H1 (cell line): ENCODE results near the gene CPM. TPM values are rescaled to one million over a fixed set of nuclear protein-coding genes. Genes with fewer than 3 reads are reported as not detected.

Experiments
- CTCF ChIA-PET: fragments of 300-600 bp; sonication (Branson Sonifier 250); formaldehyde crosslinking; loops from one replicate; lab custom pipeline; 2021; ENCODE audit not compliant: partially characterized antibody; lab: Charles Lee
- POLR2A ChIA-PET: fragments of 300-600 bp; sonication (Branson Sonifier 250); formaldehyde crosslinking; loops from one replicate; lab custom pipeline; 2021; ENCODE audit warnings: inconsistent platforms; ENCODE audit not compliant: partially characterized antibody; lab: Charles Lee
- DNase-seq, 2 experiments: peaks; one replicate each; pipeline versions ENCODE4 v3.0.0 to v3.0.0-alpha.2; 2010 to 2022; ENCODE audit warnings: low spot score in 2 of 2, low read depth in 1 of 2, mixed read lengths in 1 of 2
- FAIRE-seq: peaks from 2 replicates; lab custom pipeline; 2011; peaks lifted over from hg19 to GRCh38; lab: Jason Lieb, UNC
- H2AFZ ChIP-seq: 2 replicates; pipeline ENCODE4 v1.8.1; 2012; ENCODE audit warnings: low read length, inconsistent platforms
- H2AK5ac ChIP-seq: 2 replicates; pipeline ENCODE4 v1.6.1; 2013; ENCODE audit warnings: low read depth, low read length
- H2BK120ac ChIP-seq: replicated peaks from 2 replicates; pipeline ENCODE3; 2013; ENCODE audit warnings: low read depth, low read length, inconsistent platforms
- H2BK12ac ChIP-seq: 2 replicates; pipeline ENCODE4 v1.6.1; 2013; ENCODE audit warnings: low read depth, low read length
- H2BK15ac ChIP-seq: 2 replicates; pipeline ENCODE4 v1.6.1; 2013; ENCODE audit warnings: low read length
- H2BK20ac ChIP-seq: 2 replicates; pipeline ENCODE4 v1.6.1; 2013; ENCODE audit warnings: low read length
- H2BK5ac ChIP-seq: 2 replicates; pipeline ENCODE4 v1.6.1; 2013; ENCODE audit warnings: low read depth, low read length
- H3K14ac ChIP-seq: 2 replicates; pipeline ENCODE4 v1.6.1; 2013; ENCODE audit warnings: inconsistent platforms; ENCODE audit not compliant: insufficient read length
- H3K18ac ChIP-seq: 2 replicates; pipeline ENCODE4 v1.6.1; 2013; ENCODE audit warnings: low read length; ENCODE audit errors: extremely low read depth
- H3K23ac ChIP-seq: 2 replicates; pipeline ENCODE4 v1.6.1; 2013; ENCODE audit warnings: inconsistent platforms; ENCODE audit not compliant: insufficient read length
- H3K23me2 ChIP-seq: 2 replicates; pipeline ENCODE4 v1.6.1; 2013; ENCODE audit warnings: low read depth, low read length
- H3K27ac ChIP-seq: 2 replicates; pipeline ENCODE4 v1.6.1; 2011; ENCODE audit warnings: low read depth, low read length, inconsistent platforms
- H3K27me3 ChIP-seq, 4 experiments: replicated peaks in 1 of 4; 1 replicate in 1 of 4; 2 replicates in 3 of 4; pipeline versions ENCODE4 v1.6.1 to v1.8.1; 2011 to 2013; ENCODE audit warnings: low read length in 3 of 4, mild to moderate bottlenecking in 3 of 4, inconsistent platforms in 2 of 4, mixed read lengths in 2 of 4, moderate library complexity in 1 of 4; ENCODE audit not compliant: control insufficient read depth in 3 of 4, insufficient read depth in 3 of 4; ENCODE audit errors: extremely low read depth in 1 of 4
- H3K36me3 ChIP-seq, 4 experiments: 2 replicates each; pipeline versions ENCODE4 v1.6.1 to v1.8.1; 2011 to 2013; ENCODE audit warnings: mild to moderate bottlenecking in 4 of 4, low read length in 3 of 4, moderate library complexity in 2 of 4, control low read depth in 1 of 4, inconsistent platforms in 1 of 4; ENCODE audit not compliant: insufficient read depth in 4 of 4, control insufficient read depth in 2 of 4
- H3K4ac ChIP-seq: replicated peaks from 2 replicates; pipeline ENCODE3; 2013; ENCODE audit warnings: low read length, low read depth, mixed read lengths, inconsistent platforms; ENCODE audit not compliant: insufficient read length
- H3K4me1 ChIP-seq, 4 experiments: replicated peaks in 1 of 4; 1 replicate in 1 of 4; 2 replicates in 3 of 4; pipeline versions ENCODE4 v1.6.1 to v1.8.1; 2011 to 2013; ENCODE audit warnings: low read length in 3 of 4, inconsistent platforms in 2 of 4, mixed read lengths in 1 of 4; ENCODE audit not compliant: insufficient read depth in 4 of 4, control insufficient read depth in 3 of 4
- H3K4me2 ChIP-seq, 2 experiments: 2 replicates each; pipeline versions ENCODE4 v1.6.1 to v1.8.1; 2011 to 2013; ENCODE audit warnings: low read depth in 2 of 2, low read length in 2 of 2, control low read depth in 1 of 2, inconsistent platforms in 1 of 2, mild to moderate bottlenecking in 1 of 2; ENCODE audit not compliant: insufficient read depth in 1 of 2
- H3K4me3 ChIP-seq, 4 experiments: fragments of 200-600, 300-600 bp in 1 of 4; sonication (generic), shearing (Covaris generic), sonication (Bioruptor Twin) in 1 of 4; 2 replicates each; pipeline versions ENCODE4 v1.5.1 to v1.8.1; 2011 to 2016; ENCODE audit warnings: low read length in 4 of 4, low read depth in 3 of 4, control low read depth in 2 of 4, inconsistent platforms in 2 of 4, mild to moderate bottlenecking in 2 of 4, mixed read lengths in 1 of 4, moderate library complexity in 1 of 4; ENCODE audit not compliant: insufficient read depth in 2 of 4; ENCODE audit errors: extremely low read depth in 1 of 4
- H3K56ac ChIP-seq: replicated peaks from 2 replicates; pipeline ENCODE3; 2013; ENCODE audit warnings: low read depth, mild to moderate bottlenecking, mixed read lengths, low read length, inconsistent platforms; ENCODE audit not compliant: insufficient read length
- H3K79me1 ChIP-seq: 2 replicates; pipeline ENCODE4 v1.6.1; 2013; ENCODE audit warnings: low read depth, low read length, control low read depth
- H3K79me2 ChIP-seq, 2 experiments: 2 replicates each; pipeline versions ENCODE4 v1.6.1 to v1.8.1; 2012 to 2013; ENCODE audit warnings: low read length in 2 of 2, mild to moderate bottlenecking in 2 of 2, inconsistent platforms in 1 of 2; ENCODE audit not compliant: insufficient read depth in 2 of 2, control insufficient read depth in 1 of 2
- H3K9ac ChIP-seq, 4 experiments: replicated peaks in 1 of 4; 1 replicate in 1 of 4; 2 replicates in 3 of 4; pipeline versions ENCODE4 v1.6.1 to v1.8.1; 2011 to 2013; ENCODE audit warnings: low read depth in 3 of 4, low read length in 3 of 4, control low read depth in 2 of 4, mild to moderate bottlenecking in 2 of 4, moderate library complexity in 2 of 4, inconsistent platforms in 1 of 4; ENCODE audit errors: extremely low read depth in 1 of 4
- H3K9me3 ChIP-seq, 2 experiments: 2 replicates each; pipeline versions ENCODE4 v1.6.1 to v1.8.1; 2012 to 2013; ENCODE audit warnings: mild to moderate bottlenecking in 2 of 2, moderate library complexity in 2 of 2, control low read depth in 1 of 2, inconsistent platforms in 1 of 2, low read depth in 1 of 2, low read length in 1 of 2, mixed read lengths in 1 of 2; ENCODE audit not compliant: insufficient read depth in 2 of 2
- H4K20me1 ChIP-seq, 2 experiments: replicated peaks in 1 of 2; 2 replicates each; pipeline versions ENCODE3 to v1.8.1; 2011 to 2013; ENCODE audit warnings: inconsistent platforms in 2 of 2, low read length in 2 of 2, mild to moderate bottlenecking in 1 of 2; ENCODE audit not compliant: insufficient read depth in 2 of 2, control insufficient read depth in 1 of 2
- H4K5ac ChIP-seq: 2 replicates; pipeline ENCODE4 v1.6.1; 2013; ENCODE audit warnings: low read length, low read depth, mixed read lengths, inconsistent platforms; ENCODE audit not compliant: insufficient read length
- H4K8ac ChIP-seq: 2 replicates; pipeline ENCODE4 v1.8.0; 2013; ENCODE audit warnings: mild to moderate bottlenecking, moderate library complexity, low read length, inconsistent platforms; ENCODE audit not compliant: insufficient read depth; ENCODE audit errors: extremely low read depth
- H4K91ac ChIP-seq: replicated peaks from 2 replicates; pipeline ENCODE3; 2013; ENCODE audit warnings: low read length, mixed read lengths, inconsistent platforms; ENCODE audit not compliant: insufficient read length
- SIX5 ChIP-seq: IDR thresholded peaks from 2 replicates; pipeline ENCODE4 v1.6.1; 2011; ENCODE audit warnings: mild to moderate bottlenecking, low read depth, low read length
- WGBS, 2 experiments: shearing (Covaris generic) in 1 of 2; methylation state at CpG; one replicate each; pipeline versions ENCODE4 v1.1.6 to v1.1.7; 2013 to 2015; ENCODE audit warnings: low lambda C conversion rate in 2 of 2, mixed read lengths in 2 of 2, inconsistent platforms in 1 of 2, low coverage in 1 of 2, missing lambda C conversion rate in 1 of 2; ENCODE audit not compliant: insufficient replicate concordance in 2 of 2, insufficient coverage in 1 of 2, insufficient read length in 1 of 2; ENCODE audit errors: extremely low coverage in 1 of 2, missing lambda C conversion rate in 1 of 2; 5-methylcytosine and 5-hydroxymethylcytosine counted together
- polyA plus RNA-seq, 7 experiments: library from polyadenylated mRNA; depleted of rRNA in 3 of 7; stranded (reverse) in 5 of 7; unstranded in 2 of 7; fragments of >200 nt in 5 of 7; fragments of 200-250 nt in 2 of 7; gene quantifications; 1 replicate in 5 of 7; 2 replicates in 1 of 7; 4 replicates in 1 of 7; pipeline versions ENCODE4 v1.2.1 to v1.2.3, GENCODE V29; 2011 to 2013; ENCODE audit warnings: missing spikeins in 2 of 7, mixed read lengths in 2 of 7
- total RNA-seq: library from RNA; stranded (reverse); fragmentation: NEBNext Ultra II Directional; extraction: Animal tissue kit (Norgen Biotek cat#: 25700); gene quantifications from 2 replicates; pipeline ENCODE4 v1.2.1, GENCODE V29; 2021

Gene CPM
- total and polyA plus RNA-seq, 2 of the 8 experiments (the other 6 are each of a cell fraction or from before 2014, with no cell fraction given): 0.33 to 3.1 TPM

DNA sequence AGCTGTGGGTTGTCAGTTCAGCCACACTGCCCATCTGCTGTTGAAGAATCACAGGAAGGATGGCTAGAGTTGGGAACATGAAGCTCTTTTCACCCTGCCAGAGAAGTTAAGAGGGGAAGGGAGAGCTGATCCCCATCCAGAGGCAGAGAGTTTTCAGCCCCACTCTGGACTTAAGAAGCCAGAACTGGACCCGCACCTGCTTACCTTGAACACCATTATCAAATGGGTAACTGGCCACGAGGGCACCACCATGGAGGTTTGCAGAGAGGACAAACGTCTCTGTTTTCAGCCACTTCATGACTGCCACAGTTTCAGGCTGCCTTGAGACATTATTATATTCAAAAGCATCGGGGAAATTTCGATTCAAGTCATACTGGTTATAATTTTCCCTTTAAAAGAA, 63.0 kb downstream of the CPM start:
- no peak overlapping the region for H3K56ac ChIP-seq
- H3K27me3 ChIP-seq: no peaks in the 10 kb centered on the region
- no peaks in the 10 kb centered on the region; the same call in 1 of the 2 replicates for H3K23me2 ChIP-seq
- no peak overlapping the region for H2BK20ac ChIP-seq
- no peak for TF ChIP-seq SIX5
- H3K9me3 ChIP-seq: no peaks in the 10 kb centered on the region
- H3K79me1 ChIP-seq: no peaks in the 10 kb centered on the region
- no peak overlapping the region for H3K23ac ChIP-seq
- 82% methylated on average over 5 of the region's 5 CpGs; no CpG with 5 or more reads in 1 of the 2 experiments for WGBS, 2 experiments
- no peak for DNase-seq
- no peak overlapping the region for H4K91ac ChIP-seq
- ChIA-PET CTCF (interaction anchor here (0.6 to 4.0 kb wide), 4 partner anchors 40 to 1246 kb away, joined by 3 to 29 read pairs (median 4); no protein-coding TSS in a partner anchor), POLR2A (no interaction called here)
- FAIRE-seq: no peak
- H3K4ac ChIP-seq: no peak overlapping the region
- H2BK15ac ChIP-seq: no peak overlapping the region
- no peak overlapping the region for H2AFZ ChIP-seq
- H4K20me1 ChIP-seq: no peaks in the 10 kb centered on the region
- no peak overlapping the region for H2BK120ac ChIP-seq
- no peaks in the 10 kb centered on the region for H3K79me2 ChIP-seq
- no peak overlapping the region for H3K14ac ChIP-seq
- H3K4me2 ChIP-seq: no peak overlapping the region
- H4K5ac ChIP-seq: no peak overlapping the region
- no peak overlapping the region for H4K8ac ChIP-seq
- H2BK5ac ChIP-seq: no peak overlapping the region
- H3K4me1 ChIP-seq: peaks cover 2 to 5% (median 4%) of the 10 kb centered on the region in 4 experiments; a peak in 3 of 7 replicates
- H3K36me3 ChIP-seq: no peaks in the 10 kb centered on the region
- H2AK5ac ChIP-seq: no peak overlapping the region
- H3K9ac ChIP-seq: no peak overlapping the region
- H3K18ac ChIP-seq: no peak overlapping the region
- no peak overlapping the region for H3K4me3 ChIP-seq
- H3K27ac ChIP-seq: no peak overlapping the region
- no peak overlapping the region for H2BK12ac ChIP-seq
